ENCODE results near the gene USP44. TPM values are rescaled to one million over a fixed set of nuclear protein-coding genes. Genes with fewer than 3 reads are reported as not detected.
"Not testable (repeated sequence)": the region's sequence is repeated elsewhere in the genome, so short reads cannot be mapped to it uniquely, and the experiment has no call there.

Gene USP44
- total and polyA plus RNA-seq, 2 donors (not counting 3 experiments of a cell fraction or from before 2014, with no cell fraction given): 0.91 to 3.1 TPM

DNA sequence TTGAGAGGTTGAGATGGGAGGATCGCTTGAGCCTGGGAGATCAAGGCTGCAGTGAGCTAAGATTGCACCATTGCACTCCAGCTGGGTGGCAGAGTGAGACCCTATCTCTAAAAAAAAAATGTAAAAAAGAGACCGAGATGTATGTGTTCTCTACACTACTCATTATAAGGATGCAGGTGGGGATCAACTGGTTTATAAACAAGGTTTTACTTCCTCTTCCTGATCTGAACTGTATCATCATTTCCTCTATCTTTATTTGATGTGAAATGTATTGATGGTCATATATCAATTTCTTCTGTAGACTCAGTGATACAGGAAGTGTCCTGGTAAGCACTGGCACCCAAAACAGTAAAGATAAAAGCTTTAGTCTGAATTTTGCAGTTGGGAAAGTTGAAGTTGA is 20.1 kb upstream of the USP44 start:
- FAIRE-seq (no peak), DNase-seq (ENCODE audit: low read depth, low spot score) (no peak)
- ChIA-PET POLR2A (no interaction called here), CTCF (interaction anchor here (0.6 to 2.0 kb wide), 5 partner anchors 11 to 403 kb away, joined by 3 to 6 read pairs (median 4); no protein-coding TSS in a partner anchor)
- dilution Hi-C loops (cut with MboI; ENCODE audit: extremely low pct_ligation_motif_present, low sequenced_read_pairs): no loop called here
- Histone ChIP-seq H3K36me3 (ENCODE audit: control insufficient read depth in 2 of 2, extremely low read depth in 1 of 2, insufficient read depth in 2 of 2, low read length in 2 of 2) (no peaks in the 10 kb centered on the region), H3K4me3 (replicated peaks in 1 of 3; ENCODE audit: insufficient read depth in 1 of 3, low read depth in 1 of 3, low read length in 3 of 3) (no peak overlapping the region), H3K4me2 (ENCODE audit: insufficient read depth, low read length) (no peak overlapping the region), H3K9me3 (replicated peaks; ENCODE audit: control insufficient read depth, insufficient read depth, low read length) (no peaks in the 10 kb centered on the region), H2AFZ (ENCODE audit: low read depth, low read length) (no peak overlapping the region), H3K9me1 (replicated peaks; ENCODE audit: control insufficient read depth, extremely low read depth, insufficient read depth, low read length) (no peaks in the 10 kb centered on the region), H3K27me3 (ENCODE audit: control insufficient read depth in 2 of 2, insufficient read depth in 2 of 2, low read length in 2 of 2) (peaks cover 2 to 4% of the 10 kb centered on the region in 2 experiments), H3K27ac (ENCODE audit: insufficient read depth, low read depth, low read length) (no peak overlapping the region), H4K20me1 (replicated peaks; ENCODE audit: control insufficient read depth, extremely low read depth, insufficient read depth, low read length) (no peaks in the 10 kb centered on the region), H3K79me2 (ENCODE audit: control insufficient read depth, insufficient read depth, low read length) (no peaks in the 10 kb centered on the region), H3K4me1 (ENCODE audit: control insufficient read depth, extremely low read depth, insufficient read depth, low read length) (no peaks in the 10 kb centered on the region), H3K9ac (replicated peaks; ENCODE audit: extremely low read depth, insufficient read depth, low read length) (no peak overlapping the region)
- TF ChIP-seq MYC (IDR thresholded peaks at IDR 0.05; ENCODE audit: low read depth, low read length) (no peak), GATA2 (IDR thresholded peaks at IDR 0.05; ENCODE audit: insufficient read depth, insufficient read length, low read depth, low read length) (no peak)
- TF ChIP-seq, protein P1, sequence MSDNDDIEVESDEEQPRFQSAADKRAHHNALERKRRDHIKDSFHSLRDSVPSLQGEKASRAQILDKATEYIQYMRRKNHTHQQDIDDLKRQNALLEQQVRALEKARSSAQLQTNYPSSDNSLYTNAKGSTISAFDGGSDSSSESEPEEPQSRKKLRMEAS (IDR thresholded peaks at IDR 0.05; ENCODE audit: insufficient read depth, insufficient read length): no peak
- BruUV-seq (replicated peaks): no TSS peak
- intact Hi-C loops (cut with micrococcal nuclease): no loop called here

DNA sequence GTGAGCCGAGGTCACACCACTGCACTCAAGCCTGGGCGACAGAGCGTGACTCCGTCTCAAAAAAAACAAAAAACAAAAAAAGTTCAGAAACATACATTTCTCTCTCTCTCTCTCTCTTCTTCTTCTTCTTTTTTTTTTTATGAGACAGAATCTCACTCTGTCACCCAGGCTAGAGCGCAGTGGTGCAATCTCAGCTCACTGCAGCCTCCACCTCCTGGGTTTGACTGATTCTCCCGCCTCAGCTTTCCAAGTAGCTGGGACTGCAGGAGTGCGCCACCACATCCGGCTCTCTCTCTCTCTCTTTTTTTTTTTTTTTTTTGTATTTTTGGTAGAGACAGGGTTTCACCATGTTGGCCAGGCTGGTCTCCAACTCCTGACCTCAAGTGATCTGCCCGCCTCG is 16.8 kb upstream of the USP44 start:
- BruUV-seq (replicated peaks); dilution Hi-C loops (cut with MboI; ENCODE audit: extremely low pct_ligation_motif_present, low sequenced_read_pairs); H3K27me3 ChIP-seq (ENCODE audit: control insufficient read depth in 2 of 2, insufficient read depth in 2 of 2, low read length in 2 of 2); H3K9me3 ChIP-seq (replicated peaks; ENCODE audit: control insufficient read depth, insufficient read depth, low read length); H3K79me2 ChIP-seq (ENCODE audit: control insufficient read depth, insufficient read depth, low read length); H3K4me1 ChIP-seq (ENCODE audit: control insufficient read depth, extremely low read depth, insufficient read depth, low read length); H3K9ac ChIP-seq (replicated peaks; ENCODE audit: extremely low read depth, insufficient read depth, low read length); intact Hi-C loops (cut with micrococcal nuclease); H3K36me3 ChIP-seq (ENCODE audit: control insufficient read depth in 2 of 2, extremely low read depth in 1 of 2, insufficient read depth in 2 of 2, low read length in 2 of 2); H4K20me1 ChIP-seq (replicated peaks; ENCODE audit: control insufficient read depth, extremely low read depth, insufficient read depth, low read length); H2AFZ ChIP-seq (ENCODE audit: low read depth, low read length); DNase-seq (ENCODE audit: low read depth, low spot score); POLR2A ChIA-PET; H3K4me3 ChIP-seq (replicated peaks in 1 of 3; ENCODE audit: insufficient read depth in 1 of 3, low read depth in 1 of 3, low read length in 3 of 3); H3K9me1 ChIP-seq (replicated peaks; ENCODE audit: control insufficient read depth, extremely low read depth, insufficient read depth, low read length); H3K4me2 ChIP-seq (ENCODE audit: insufficient read depth, low read length); FAIRE-seq; H3K27ac ChIP-seq (ENCODE audit: insufficient read depth, low read depth, low read length): not testable (repeated sequence)
- CTCF ChIA-PET: interaction anchor here (0.5 kb wide), 1 partner anchor 29 kb away, joined by 3 read pairs; no protein-coding TSS in a partner anchor

All from endothelial cell of umbilical vein (primary cell).